NCI-H2107 treated with DMSO at 0.1 percent for 48 hours (cell line): ENCODE results near the gene TPST2.

Experiments
- DNase-seq: peaks from one replicate; lab custom pipeline; 2025; ENCODE audit not compliant: unreplicated experiment; lab: John Stamatoyannopoulos, UW

The TPST2 gene

DNA sequence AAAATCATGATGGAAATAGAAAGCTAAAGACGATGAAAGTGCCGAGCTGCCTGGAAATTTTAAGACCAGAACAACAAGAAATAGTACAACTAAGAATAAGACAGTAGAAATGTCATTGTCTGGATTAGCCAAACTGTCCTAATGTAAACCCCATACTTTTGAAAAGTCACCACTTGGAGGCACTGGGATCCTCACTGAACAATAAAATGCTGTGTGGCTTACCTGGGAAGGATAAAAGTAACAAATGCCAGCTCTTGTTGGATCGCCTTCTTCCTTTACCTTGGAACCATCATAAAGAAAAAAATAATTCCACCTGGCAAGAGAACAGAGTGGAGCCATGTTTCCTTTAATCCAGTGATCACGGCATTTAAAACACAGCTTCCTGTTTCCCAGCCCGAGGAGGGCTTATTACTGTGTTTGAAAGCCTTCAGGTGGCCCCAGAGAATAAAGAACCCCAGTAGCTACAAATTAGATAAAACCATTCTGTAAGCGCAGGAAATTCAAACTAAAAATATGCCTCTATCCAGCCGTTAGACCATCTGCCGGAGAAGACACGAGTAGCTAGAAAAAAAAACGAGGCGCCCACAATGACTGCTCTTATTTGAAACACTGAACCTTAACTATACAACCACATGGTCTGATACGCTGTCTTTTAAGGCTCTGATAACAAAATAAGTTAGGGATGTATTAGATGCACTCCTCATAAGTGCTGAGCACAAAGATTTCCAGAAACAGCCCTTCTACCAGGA lies 110.7 kb downstream of the TPST2 start:
- no peak for DNase-seq

DNA sequence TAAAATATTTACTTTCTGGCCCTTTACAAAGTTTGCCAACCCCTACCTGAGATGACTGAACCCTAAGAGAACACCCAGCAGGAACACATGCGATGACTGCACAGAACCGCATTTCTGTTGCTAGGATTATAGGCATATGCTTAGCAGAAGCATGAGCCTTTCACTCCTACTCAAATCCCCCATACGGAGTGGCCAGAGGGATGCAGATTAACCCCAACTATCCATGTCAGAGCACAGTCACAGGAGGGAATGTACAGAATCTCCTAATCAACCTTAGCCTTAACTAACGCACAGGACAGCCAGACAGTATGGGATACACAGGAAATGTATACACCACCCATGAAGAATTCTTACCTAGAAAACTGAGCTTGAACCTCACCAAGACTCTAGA lies 112.6 kb downstream of the TPST2 start:
- DNase-seq: no peak

DNA sequence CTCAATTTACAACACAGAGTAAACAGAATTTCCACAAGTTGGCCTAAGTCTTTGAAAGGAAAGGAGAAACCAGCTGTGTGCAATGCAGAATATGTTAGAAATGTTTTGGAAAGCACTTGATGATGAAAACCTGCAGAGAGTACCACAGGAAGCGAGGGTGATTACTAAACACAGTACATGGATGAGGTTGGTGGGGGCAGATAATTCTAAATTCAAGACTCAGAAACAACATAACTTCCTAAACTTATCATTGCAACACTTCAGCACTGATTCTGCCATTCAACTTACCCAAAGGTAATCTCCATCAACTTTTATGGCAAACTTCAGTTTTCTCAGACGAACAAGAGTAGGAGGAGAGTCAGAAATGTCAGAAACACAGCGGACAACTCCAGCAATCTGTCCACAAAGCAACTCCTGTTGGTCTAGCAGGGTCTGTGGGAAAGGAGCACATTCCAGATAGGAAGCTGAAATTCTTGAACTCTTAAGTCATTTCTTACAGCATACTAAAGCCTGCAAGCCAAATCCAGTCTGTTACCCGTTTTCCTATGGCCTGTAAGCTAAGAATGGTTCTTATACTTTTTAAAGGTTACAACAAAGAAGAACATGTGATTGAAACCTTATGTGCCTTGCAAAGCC lies 113.1 kb downstream of the TPST2 start:
- no peak for DNase-seq

DNA sequence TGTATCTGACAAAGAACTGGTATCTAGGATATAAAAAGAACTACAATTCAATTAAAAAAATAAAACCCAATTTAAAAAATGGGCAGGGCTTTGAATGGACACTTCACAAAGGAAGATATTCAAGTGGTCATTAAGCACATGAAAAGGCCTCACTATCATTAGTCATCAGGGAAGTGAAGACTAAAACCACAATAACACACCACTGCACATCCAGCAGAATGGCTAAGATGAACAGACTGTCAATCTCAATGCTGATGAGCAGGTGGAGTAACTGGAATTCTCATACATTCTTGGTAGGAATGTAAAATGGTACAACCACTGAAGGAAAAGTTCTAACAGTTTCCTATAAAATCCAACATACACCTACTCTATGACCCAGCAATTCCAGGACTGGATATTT lies 115.2 kb downstream of the TPST2 start:
- DNase-seq: no peak
